Panc1 (cell line): Measurements from ENCODE around the gene TJAP1. TPM values are rescaled to one million over a fixed set of nuclear protein-coding genes. Genes with fewer than 3 reads are reported as not detected.

Experiments used
- ATAC-seq: fragments of 200-7000 bp; cut with Tn5 transposase; 2 replicates; pipeline ENCODE4 v1.9.1; 2020; ENCODE audit warnings: mild to moderate bottlenecking, moderate library complexity
- BruUV-seq: library from RNA; stranded (reverse); fragments of 400-500 nt; replicated peaks from 2 replicates; lab custom pipeline; 2021; lab: Mats Ljungman, UMichigan
- CTCF ChIA-PET: fragments of 300-600 bp; sonication (Branson Sonifier 250); formaldehyde crosslinking; loops from one replicate; lab custom pipeline; 2022; ENCODE audit warnings: antibody characterized with exemption; lab: Charles Lee
- POLR2A ChIA-PET: fragments of 300-600 bp; sonication (Branson Sonifier 250); formaldehyde crosslinking; loops from one replicate; lab custom pipeline; 2022; ENCODE audit warnings: antibody characterized with exemption; lab: Charles Lee
- DNase-seq: peaks from one replicate; pipeline ENCODE4 v3.0.0-alpha.2; 2010; ENCODE audit warnings: low read depth, low spot score
- H3K27ac ChIP-seq: 2 replicates; pipeline ENCODE4 v1.5.1; 2011; ENCODE audit warnings: mild to moderate bottlenecking, low read length, inconsistent platforms
- H3K27me3 ChIP-seq: fragments of 200-500 bp; sonication (Bioruptor generic); 2 replicates; pipeline ENCODE4 v1.6.0; 2014; ENCODE audit warnings: low read length, inconsistent platforms; ENCODE audit not compliant: control insufficient read depth, insufficient read depth
- H3K36me3 ChIP-seq: fragments of 200-500 bp; sonication (Bioruptor generic); 2 replicates; pipeline ENCODE4 v1.5.1; 2014; ENCODE audit warnings: inconsistent platforms, mild to moderate bottlenecking, low read length, moderate library complexity; ENCODE audit not compliant: control insufficient read depth, insufficient read depth
- H3K4me1 ChIP-seq: 2 replicates; pipeline ENCODE4 v1.5.1; 2011; ENCODE audit warnings: inconsistent platforms, mild to moderate bottlenecking, low read length, moderate library complexity; ENCODE audit not compliant: control insufficient read depth, insufficient read depth
- H3K4me3 ChIP-seq, 2 experiments: 2 replicates each; pipeline ENCODE4 v1.5.1; 2011 to 2012; ENCODE audit warnings: low read depth in 2 of 2, low read length in 2 of 2, mild to moderate bottlenecking in 2 of 2, inconsistent platforms in 1 of 2, moderate library complexity in 1 of 2
- H3K9me3 ChIP-seq: fragments of 200-500 bp; sonication (Bioruptor generic); 2 replicates; pipeline ENCODE4 v1.5.1; 2014; ENCODE audit warnings: low read depth, mild to moderate bottlenecking, inconsistent platforms, low read length, moderate library complexity; ENCODE audit not compliant: control insufficient read depth, insufficient read depth
- POLR2AphosphoS5 ChIP-seq: IDR thresholded peaks from 2 replicates; pipeline ENCODE4 v1.6.1; 2012; ENCODE audit warnings: mild to moderate bottlenecking, low read depth, low read length, moderate library complexity
- SIN3A ChIP-seq: IDR thresholded peaks from 2 replicates; pipeline ENCODE4 v1.6.1; 2012; ENCODE audit warnings: low read depth, mild to moderate bottlenecking, low read length, moderate library complexity, borderline replicate concordance; ENCODE audit not compliant: insufficient read depth
- TCF7L2 ChIP-seq: IDR thresholded peaks from 2 replicates; pipeline ENCODE4 v1.6.1; 2011; ENCODE audit warnings: mild to moderate bottlenecking, low read depth, low read length, inconsistent platforms
- in situ Hi-C: cut with HindIII; loops from 2 replicates; pipeline ENCODE4 v1.10.0; 2016; ENCODE audit warnings: low sequenced_read_pairs, low pct_unique_long_range_greater_than_20kb
- intact Hi-C: fragments of 100-400 bp; cut with micrococcal nuclease; formaldehyde crosslinking; loops from one replicate; pipeline ENCODE4 v1.10.0; 2022; ENCODE audit not compliant: unreplicated experiment
- total RNA-seq: library from RNA; stranded (reverse); gene quantifications from one replicate; pipeline ENCODE4 v1.2.1, GENCODE V29; 2021; ENCODE audit not compliant: unreplicated experiment
- TF ChIP-seq, protein P1 (sequence below): fragments of 450-650 bp; IDR thresholded peaks from 2 replicates; pipeline ENCODE4 v1.5.1; 2017; ENCODE audit warnings: mild to moderate bottlenecking
- TF ChIP-seq, protein P2 (sequence below), 2 experiments: IDR thresholded peaks; 2 replicates each; pipeline ENCODE4 v1.6.1; 2011 to 2012; ENCODE audit warnings: low read depth in 2 of 2, control low read depth in 1 of 2, low read length in 1 of 2, mild to moderate bottlenecking in 1 of 2, moderate library complexity in 1 of 2; ENCODE audit not compliant: insufficient read depth in 1 of 2

TJAP1 gene
- total RNA-seq, 1 experiment from 2014 or later, result 42.7 TPM

DNA sequence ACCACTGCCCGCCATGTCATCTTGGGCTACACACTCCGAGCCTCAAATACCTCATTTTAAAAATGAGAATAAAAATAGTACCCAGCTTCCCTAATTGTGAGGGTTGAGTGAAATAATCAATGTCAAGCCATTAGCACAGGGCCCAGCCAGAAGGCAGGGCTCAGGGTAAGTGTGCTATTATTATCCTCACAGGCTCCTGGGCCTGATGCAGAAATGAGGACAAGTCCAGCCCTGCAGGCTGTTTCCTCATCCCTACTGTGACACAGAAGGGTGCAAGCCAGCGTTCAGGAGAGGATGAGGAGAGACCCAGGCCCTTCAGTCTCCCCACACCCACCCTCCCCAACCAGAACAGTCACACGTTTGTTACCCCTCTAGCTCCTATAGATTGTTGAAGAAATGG is 26.0 kb upstream of the TJAP1 start:
- in situ Hi-C loops, result no loop called here
- intact Hi-C loops, result no loop called here
- ChIA-PET CTCF (no interaction called here), POLR2A (no interaction called here)
- TF ChIP-seq, protein P1, sequence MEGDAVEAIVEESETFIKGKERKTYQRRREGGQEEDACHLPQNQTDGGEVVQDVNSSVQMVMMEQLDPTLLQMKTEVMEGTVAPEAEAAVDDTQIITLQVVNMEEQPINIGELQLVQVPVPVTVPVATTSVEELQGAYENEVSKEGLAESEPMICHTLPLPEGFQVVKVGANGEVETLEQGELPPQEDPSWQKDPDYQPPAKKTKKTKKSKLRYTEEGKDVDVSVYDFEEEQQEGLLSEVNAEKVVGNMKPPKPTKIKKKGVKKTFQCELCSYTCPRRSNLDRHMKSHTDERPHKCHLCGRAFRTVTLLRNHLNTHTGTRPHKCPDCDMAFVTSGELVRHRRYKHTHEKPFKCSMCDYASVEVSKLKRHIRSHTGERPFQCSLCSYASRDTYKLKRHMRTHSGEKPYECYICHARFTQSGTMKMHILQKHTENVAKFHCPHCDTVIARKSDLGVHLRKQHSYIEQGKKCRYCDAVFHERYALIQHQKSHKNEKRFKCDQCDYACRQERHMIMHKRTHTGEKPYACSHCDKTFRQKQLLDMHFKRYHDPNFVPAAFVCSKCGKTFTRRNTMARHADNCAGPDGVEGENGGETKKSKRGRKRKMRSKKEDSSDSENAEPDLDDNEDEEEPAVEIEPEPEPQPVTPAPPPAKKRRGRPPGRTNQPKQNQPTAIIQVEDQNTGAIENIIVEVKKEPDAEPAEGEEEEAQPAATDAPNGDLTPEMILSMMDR, result no peak
- TF ChIP-seq POLR2AphosphoS5, result no peak
- TF ChIP-seq SIN3A, result no peak
- TF ChIP-seq TCF7L2, result no peak
- TF ChIP-seq, protein P2, sequence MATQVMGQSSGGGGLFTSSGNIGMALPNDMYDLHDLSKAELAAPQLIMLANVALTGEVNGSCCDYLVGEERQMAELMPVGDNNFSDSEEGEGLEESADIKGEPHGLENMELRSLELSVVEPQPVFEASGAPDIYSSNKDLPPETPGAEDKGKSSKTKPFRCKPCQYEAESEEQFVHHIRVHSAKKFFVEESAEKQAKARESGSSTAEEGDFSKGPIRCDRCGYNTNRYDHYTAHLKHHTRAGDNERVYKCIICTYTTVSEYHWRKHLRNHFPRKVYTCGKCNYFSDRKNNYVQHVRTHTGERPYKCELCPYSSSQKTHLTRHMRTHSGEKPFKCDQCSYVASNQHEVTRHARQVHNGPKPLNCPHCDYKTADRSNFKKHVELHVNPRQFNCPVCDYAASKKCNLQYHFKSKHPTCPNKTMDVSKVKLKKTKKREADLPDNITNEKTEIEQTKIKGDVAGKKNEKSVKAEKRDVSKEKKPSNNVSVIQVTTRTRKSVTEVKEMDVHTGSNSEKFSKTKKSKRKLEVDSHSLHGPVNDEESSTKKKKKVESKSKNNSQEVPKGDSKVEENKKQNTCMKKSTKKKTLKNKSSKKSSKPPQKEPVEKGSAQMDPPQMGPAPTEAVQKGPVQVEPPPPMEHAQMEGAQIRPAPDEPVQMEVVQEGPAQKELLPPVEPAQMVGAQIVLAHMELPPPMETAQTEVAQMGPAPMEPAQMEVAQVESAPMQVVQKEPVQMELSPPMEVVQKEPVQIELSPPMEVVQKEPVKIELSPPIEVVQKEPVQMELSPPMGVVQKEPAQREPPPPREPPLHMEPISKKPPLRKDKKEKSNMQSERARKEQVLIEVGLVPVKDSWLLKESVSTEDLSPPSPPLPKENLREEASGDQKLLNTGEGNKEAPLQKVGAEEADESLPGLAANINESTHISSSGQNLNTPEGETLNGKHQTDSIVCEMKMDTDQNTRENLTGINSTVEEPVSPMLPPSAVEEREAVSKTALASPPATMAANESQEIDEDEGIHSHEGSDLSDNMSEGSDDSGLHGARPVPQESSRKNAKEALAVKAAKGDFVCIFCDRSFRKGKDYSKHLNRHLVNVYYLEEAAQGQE (IDR thresholded peaks at IDR 0.05; ENCODE audit: insufficient read depth in 1 of 2, low read depth in 2 of 2, low read length in 1 of 2), result no peak
- no peak for DNase-seq
- no TSS peak for BruUV-seq
- H3K9me3 ChIP-seq, result no peaks in the 10 kb centered on the region
- H3K4me1 ChIP-seq, result peaks cover 4% of the 10 kb centered on the region
- H3K27ac ChIP-seq, result no peak overlapping the region
- H3K4me3 ChIP-seq, result no peak overlapping the region
- peaks cover 2% of the 10 kb centered on the region; the same call in 1 of the 2 replicates for H3K36me3 ChIP-seq
- no peak for ATAC-seq
- no peaks in the 10 kb centered on the region for H3K27me3 ChIP-seq

DNA sequence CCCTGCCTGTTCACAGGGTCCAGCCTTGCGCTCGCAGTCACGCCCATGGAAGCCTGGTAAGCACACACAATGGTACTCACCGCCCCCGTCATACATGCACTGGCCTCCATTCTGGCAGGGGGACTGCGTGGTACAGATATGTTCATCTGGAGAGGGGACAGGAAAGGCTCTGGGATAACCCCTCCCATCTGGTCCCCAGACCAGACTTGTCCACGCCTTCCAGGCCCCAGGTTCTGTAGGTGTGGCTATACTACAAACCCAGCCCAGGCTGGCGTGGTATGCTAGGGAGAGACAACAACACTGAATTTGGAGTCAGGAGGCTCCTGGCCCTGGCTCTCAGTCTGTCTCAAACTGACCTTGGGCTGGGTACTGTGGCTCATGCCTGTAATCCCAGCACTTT is 25.4 kb upstream of the TJAP1 start:
- H3K27ac ChIP-seq, result no peak overlapping the region
- CTCF ChIA-PET, result no interaction called here
- in situ Hi-C loops, result no loop called here

More for the DNA sequence above, 25.4 kb upstream of the TJAP1 start:
- peaks cover 2% of the 10 kb centered on the region; the same call in 1 of the 2 replicates for H3K36me3 ChIP-seq
- H3K9me3 ChIP-seq, result no peaks in the 10 kb centered on the region
- no TSS peak for BruUV-seq
- POLR2A ChIA-PET, result no interaction called here
- H3K4me3 ChIP-seq, result no peak overlapping the region
- TF ChIP-seq, protein P2 (IDR thresholded peaks at IDR 0.05; ENCODE audit: insufficient read depth in 1 of 2, low read depth in 2 of 2, low read length in 1 of 2), result no peak
- TF ChIP-seq SIN3A, result no peak
- TF ChIP-seq POLR2AphosphoS5, result no peak
- TF ChIP-seq, protein P1, result no peak
- no peak for TF ChIP-seq TCF7L2
- DNase-seq, result no peak
- no peaks in the 10 kb centered on the region for H3K27me3 ChIP-seq
- no peak for ATAC-seq
- intact Hi-C loops, result no loop called here
- peaks cover 10% of the 10 kb centered on the region for H3K4me1 ChIP-seq
